Measurements from ENCODE around the gene RGS10.

The RGS10 gene

DNA sequence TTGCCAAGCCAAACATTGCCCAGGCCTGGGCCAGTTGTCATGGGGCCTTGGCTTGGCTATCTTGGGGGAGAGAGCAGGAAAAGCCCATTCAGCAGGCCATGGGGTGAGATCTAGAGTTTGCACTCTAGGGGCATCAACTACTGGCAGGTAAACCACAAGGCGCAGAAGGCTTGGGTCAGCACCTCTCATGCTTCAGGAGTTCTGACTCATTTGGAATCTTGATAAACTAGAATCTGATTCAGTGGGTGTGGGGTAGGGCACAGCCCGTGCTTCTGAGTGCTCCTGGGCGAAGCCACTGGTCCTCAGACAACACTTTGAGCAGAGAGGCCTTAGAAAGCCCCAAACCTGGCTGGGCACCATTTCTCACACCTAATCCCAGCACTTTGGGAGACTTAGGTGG, 81.1 kb downstream of the RGS10 start:
- Histone ChIP-seq H3K9me3 (ENCODE audit: insufficient read depth, low read length) (0 out of 2 replicates have a peak, but pooled peaks cover 8% of the 10 kb centered on the region), H3K9me2 (replicated peaks; ENCODE audit: insufficient read depth, low read length) (no peaks in the 10 kb centered on the region), H4K20me1 (ENCODE audit: low read depth, low read length) (no peaks in the 10 kb centered on the region), H2AFZ (ENCODE audit: low read depth, low read length, severe bottlenecking) (no peak overlapping the region), H3K27me3 (ENCODE audit: low read length) (no peaks in the 10 kb centered on the region), H3F3A (ENCODE audit: insufficient read depth) (no peaks in the 10 kb centered on the region), H3K9ac (ENCODE audit: low read length) (no peak overlapping the region), H3K4me2 (ENCODE audit: low read depth, low read length, poor library complexity, severe bottlenecking) (no peak overlapping the region), H3K27ac (ENCODE audit: low read depth, low read length) (no peak overlapping the region), H3K4me3 (ENCODE audit: insufficient read depth, low read length, poor library complexity, severe bottlenecking) (no peak overlapping the region), H3K36me3 (ENCODE audit: low read length) (no peaks in the 10 kb centered on the region), H3K79me2 (ENCODE audit: insufficient read depth, low read length) (no peaks in the 10 kb centered on the region)
- TF ChIP-seq EZH2phosphoT487 (conservative IDR thresholded peaks at IDR 0.05; ENCODE audit: low read length), result no peak
- TF ChIP-seq, protein P1, sequence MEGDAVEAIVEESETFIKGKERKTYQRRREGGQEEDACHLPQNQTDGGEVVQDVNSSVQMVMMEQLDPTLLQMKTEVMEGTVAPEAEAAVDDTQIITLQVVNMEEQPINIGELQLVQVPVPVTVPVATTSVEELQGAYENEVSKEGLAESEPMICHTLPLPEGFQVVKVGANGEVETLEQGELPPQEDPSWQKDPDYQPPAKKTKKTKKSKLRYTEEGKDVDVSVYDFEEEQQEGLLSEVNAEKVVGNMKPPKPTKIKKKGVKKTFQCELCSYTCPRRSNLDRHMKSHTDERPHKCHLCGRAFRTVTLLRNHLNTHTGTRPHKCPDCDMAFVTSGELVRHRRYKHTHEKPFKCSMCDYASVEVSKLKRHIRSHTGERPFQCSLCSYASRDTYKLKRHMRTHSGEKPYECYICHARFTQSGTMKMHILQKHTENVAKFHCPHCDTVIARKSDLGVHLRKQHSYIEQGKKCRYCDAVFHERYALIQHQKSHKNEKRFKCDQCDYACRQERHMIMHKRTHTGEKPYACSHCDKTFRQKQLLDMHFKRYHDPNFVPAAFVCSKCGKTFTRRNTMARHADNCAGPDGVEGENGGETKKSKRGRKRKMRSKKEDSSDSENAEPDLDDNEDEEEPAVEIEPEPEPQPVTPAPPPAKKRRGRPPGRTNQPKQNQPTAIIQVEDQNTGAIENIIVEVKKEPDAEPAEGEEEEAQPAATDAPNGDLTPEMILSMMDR (IDR thresholded peaks at IDR 0.05; ENCODE audit: insufficient read depth, low read length, poor library complexity, severe bottlenecking), result no peak

DNA sequence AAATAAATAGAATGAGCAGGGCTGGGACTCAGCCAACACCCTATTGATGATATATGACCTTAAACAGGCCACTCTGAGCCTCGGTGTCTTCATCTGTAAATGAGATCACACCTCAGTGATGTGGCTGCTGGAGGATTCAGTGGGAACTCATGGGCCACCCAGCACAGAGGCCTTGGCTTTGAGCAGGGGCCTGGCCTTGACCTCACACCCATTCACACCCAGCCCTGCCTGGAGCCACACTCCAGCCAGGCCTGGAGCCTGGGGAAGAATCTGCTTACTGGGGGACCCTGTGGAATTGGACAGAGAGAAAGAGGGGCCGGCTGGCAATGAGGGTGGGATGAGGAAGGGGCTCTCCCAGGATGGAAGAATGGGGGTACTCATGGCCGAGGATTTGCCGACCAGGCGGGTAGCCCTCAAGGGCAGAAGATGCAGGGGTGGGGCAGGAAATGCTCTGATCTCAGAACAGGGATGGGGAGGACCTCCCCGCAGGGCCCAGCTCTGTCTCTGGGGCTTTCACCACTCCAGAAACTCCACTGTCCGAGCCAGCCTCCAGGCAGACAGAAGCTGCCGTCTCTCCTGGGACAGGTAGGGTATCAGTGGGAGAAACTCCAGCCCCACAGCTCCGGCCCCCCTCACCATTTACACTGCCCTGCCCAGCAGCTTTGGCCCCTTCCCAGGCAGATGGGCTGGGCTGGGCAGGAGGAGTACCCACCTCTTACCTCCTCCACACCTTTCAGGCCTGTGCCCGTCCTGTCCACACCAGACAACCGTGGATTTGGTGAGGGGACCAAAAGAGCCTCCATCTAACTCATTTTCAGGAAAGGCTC, 81.9 kb downstream of the RGS10 start:
- H3K4me2 ChIP-seq (ENCODE audit: low read depth, low read length, poor library complexity, severe bottlenecking), result no peak overlapping the region
- no peak overlapping the region for H2AFZ ChIP-seq (ENCODE audit: low read depth, low read length, severe bottlenecking)
- H3K79me2 ChIP-seq (ENCODE audit: insufficient read depth, low read length), result no peaks in the 10 kb centered on the region
- H3K9ac ChIP-seq (ENCODE audit: low read length), result no peak overlapping the region
- no peaks in the 10 kb centered on the region for H4K20me1 ChIP-seq (ENCODE audit: low read depth, low read length)
- no peak overlapping the region for H3K4me3 ChIP-seq (ENCODE audit: insufficient read depth, low read length, poor library complexity, severe bottlenecking)
- H3K9me2 ChIP-seq (replicated peaks; ENCODE audit: insufficient read depth, low read length), result no peaks in the 10 kb centered on the region
- H3K27me3 ChIP-seq (ENCODE audit: low read length), result no peaks in the 10 kb centered on the region
- H3F3A ChIP-seq (ENCODE audit: insufficient read depth), result no peaks in the 10 kb centered on the region
- TF ChIP-seq, protein P1 (IDR thresholded peaks at IDR 0.05; ENCODE audit: insufficient read depth, low read length, poor library complexity, severe bottlenecking), result no peak
- no peak for TF ChIP-seq EZH2phosphoT487 (conservative IDR thresholded peaks at IDR 0.05; ENCODE audit: low read length)
- no peak overlapping the region for H3K27ac ChIP-seq (ENCODE audit: low read depth, low read length)
- H3K9me3 ChIP-seq (ENCODE audit: insufficient read depth, low read length), result 0 out of 2 replicates have a peak, but pooled peaks cover 8% of the 10 kb centered on the region
- H3K36me3 ChIP-seq (ENCODE audit: low read length), result no peaks in the 10 kb centered on the region

DNA sequence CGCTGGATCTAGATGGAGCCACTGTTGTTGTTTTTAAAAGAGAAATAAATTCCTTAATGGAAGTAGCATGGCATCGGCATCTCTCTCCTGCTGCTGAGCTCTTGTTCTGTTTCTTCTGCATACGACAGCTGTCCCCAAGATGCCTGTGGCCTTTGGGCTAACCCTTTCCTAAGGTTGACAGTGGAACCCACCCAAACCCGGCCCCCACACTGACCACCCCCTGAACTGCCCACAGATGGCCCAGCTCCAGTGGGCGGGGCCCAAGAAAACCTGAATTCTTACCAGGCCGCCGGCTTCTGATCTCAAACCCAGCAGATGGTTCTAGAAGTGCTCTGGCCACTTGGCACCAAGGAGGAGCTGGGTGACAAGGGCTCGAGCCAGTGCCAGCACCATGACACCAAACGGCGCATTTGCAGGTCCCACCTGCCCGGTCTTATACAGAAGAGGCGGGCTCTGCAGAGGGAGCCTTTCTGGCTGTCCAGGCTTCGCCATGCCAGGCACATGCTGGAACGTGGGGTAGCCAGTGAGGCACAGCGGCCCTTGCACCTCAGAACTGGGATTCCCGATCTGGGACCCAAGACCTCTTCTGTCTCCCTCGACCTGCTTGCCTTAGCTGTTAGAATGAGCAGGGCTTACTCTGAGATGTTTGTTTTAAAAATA, 82.7 kb downstream of the RGS10 start:
- TF ChIP-seq, protein P1 (IDR thresholded peaks at IDR 0.05; ENCODE audit: insufficient read depth, low read length, poor library complexity, severe bottlenecking), result no peak
- no peak for TF ChIP-seq EZH2phosphoT487 (conservative IDR thresholded peaks at IDR 0.05; ENCODE audit: low read length)
- Histone ChIP-seq H4K20me1 (ENCODE audit: low read depth, low read length) (no peaks in the 10 kb centered on the region), H3K4me3 (ENCODE audit: insufficient read depth, low read length, poor library complexity, severe bottlenecking) (no peak overlapping the region), H3K9me2 (replicated peaks; ENCODE audit: insufficient read depth, low read length) (no peaks in the 10 kb centered on the region), H3F3A (ENCODE audit: insufficient read depth) (no peaks in the 10 kb centered on the region), H3K27me3 (ENCODE audit: low read length) (no peaks in the 10 kb centered on the region), H2AFZ (ENCODE audit: low read depth, low read length, severe bottlenecking) (no peak overlapping the region), H3K27ac (ENCODE audit: low read depth, low read length) (no peak overlapping the region), H3K36me3 (ENCODE audit: low read length) (no peaks in the 10 kb centered on the region), H3K4me2 (ENCODE audit: low read depth, low read length, poor library complexity, severe bottlenecking) (no peak overlapping the region), H3K9me3 (ENCODE audit: insufficient read depth, low read length) (0 out of 2 replicates have a peak, but pooled peaks cover 8% of the 10 kb centered on the region), H3K9ac (ENCODE audit: low read length) (no peak overlapping the region), H3K79me2 (ENCODE audit: insufficient read depth, low read length) (no peaks in the 10 kb centered on the region)
